GM23338 (cell line): Measurements from ENCODE around the gene RNF141. TPM values are rescaled to one million over a fixed set of nuclear protein-coding genes. Genes with fewer than 3 reads are reported as not detected.

Experiments used
- ATAC-seq: fragments of 200-7000 bp; cut with Tn5 transposase; 3 replicates; pipeline ENCODE4 v1.9.1; 2020
- DNase-seq: peaks from one replicate; pipeline ENCODE4 v3.0.0-alpha.2; 2015; ENCODE audit warnings: low spot score
- H2AFZ ChIP-seq: fragments of 200-600 bp; sonication (generic); 2 replicates; pipeline ENCODE4 v1.8.0; 2016; ENCODE audit warnings: antibody characterized with exemption, mild to moderate bottlenecking, moderate library complexity
- H3F3A ChIP-seq: fragments of 200-600 bp; sonication (generic); replicated peaks from 2 replicates; pipeline ENCODE4 v1.8.0; 2017; ENCODE audit warnings: antibody characterized with exemption, mixed run types, low read depth
- H3K27ac ChIP-seq: fragments of 200-600 bp; sonication (generic); 2 replicates; pipeline ENCODE4 v1.6.1; 2016; ENCODE audit warnings: low read depth
- H3K27me3 ChIP-seq: fragments of 200-600 bp; sonication (generic); 2 replicates; pipeline ENCODE4 v1.8.0; 2016; ENCODE audit warnings: mild to moderate bottlenecking, mixed run types, moderate library complexity; ENCODE audit not compliant: insufficient read depth
- H3K36me3 ChIP-seq: fragments of 200-600 bp; sonication (generic); 2 replicates; pipeline ENCODE4 v1.8.0; 2016; ENCODE audit warnings: mild to moderate bottlenecking; ENCODE audit not compliant: insufficient read depth
- H3K4me1 ChIP-seq: fragments of 200-600 bp; sonication (generic); 2 replicates; pipeline ENCODE4 v1.8.0; 2016; ENCODE audit warnings: mild to moderate bottlenecking, moderate library complexity; ENCODE audit not compliant: insufficient read depth
- H3K4me2 ChIP-seq: fragments of 200-600 bp; sonication (generic); 2 replicates; pipeline ENCODE4 v1.7.1; 2017; ENCODE audit warnings: mixed run types
- H3K4me3 ChIP-seq: fragments of 200-600 bp; sonication (generic); 2 replicates; pipeline ENCODE4 v1.6.1; 2016; ENCODE audit warnings: mixed run types
- H3K79me2 ChIP-seq: fragments of 200-600 bp; sonication (generic); replicated peaks from 2 replicates; pipeline ENCODE4 v1.8.0; 2017; ENCODE audit warnings: mild to moderate bottlenecking; ENCODE audit not compliant: insufficient read depth
- H3K9me2 ChIP-seq: fragments of 200-600 bp; sonication (generic); 2 replicates; pipeline ENCODE4 v1.8.0; 2017; ENCODE audit not compliant: insufficient read depth
- H4K20me1 ChIP-seq: fragments of 200-600 bp; sonication (generic); replicated peaks from 2 replicates; pipeline ENCODE4 v1.8.0; 2017; ENCODE audit warnings: mild to moderate bottlenecking; ENCODE audit not compliant: insufficient read depth
- H3K27ac Mint-ChIP-seq: 2 replicates; pipeline ENCODE4 v1.8.0; 2020; ENCODE audit warnings: inconsistent platforms, mild to moderate bottlenecking, moderate library complexity, mixed read lengths
- H3K27me3 Mint-ChIP-seq: 3 replicates; pipeline ENCODE4 v1.8.0; 2022; ENCODE audit warnings: low read depth, mild to moderate bottlenecking, moderate library complexity, mixed read lengths, inconsistent platforms; ENCODE audit not compliant: insufficient read depth, poor library complexity
- H3K36me3 Mint-ChIP-seq: 3 replicates; pipeline ENCODE4 v1.8.0; 2021; ENCODE audit warnings: low read depth, mild to moderate bottlenecking, inconsistent platforms, moderate library complexity, mixed read lengths
- H3K4me1 Mint-ChIP-seq: 3 replicates; pipeline ENCODE4 v1.8.0; 2020; ENCODE audit warnings: mild to moderate bottlenecking, inconsistent platforms, mixed read lengths
- H3K4me3 Mint-ChIP-seq: 3 replicates; pipeline ENCODE4 v1.8.0; 2021; ENCODE audit warnings: moderate library complexity, mild to moderate bottlenecking, inconsistent platforms, mixed read lengths
- H3K9me3 Mint-ChIP-seq: 3 replicates; pipeline ENCODE4 v1.8.0; 2020; ENCODE audit warnings: moderate library complexity, mild to moderate bottlenecking, inconsistent platforms, mixed read lengths
- CREB1 ChIP-seq: fragments of 250-450 bp; sonication (Bioruptor Pico); IDR thresholded peaks from 2 replicates; pipeline ENCODE4 v1.5.0; 2020; ENCODE audit warnings: low read depth, mild to moderate bottlenecking, moderate library complexity
- EZH2 ChIP-seq: fragments of 200-600 bp; sonication (generic); IDR thresholded peaks from one replicate; pipeline ENCODE4 v1.8.0; 2017; ENCODE audit warnings: antibody characterized with exemption, mild to moderate bottlenecking, low read depth; ENCODE audit not compliant: unreplicated experiment
- EZH2phosphoT487 ChIP-seq: fragments of 200-600 bp; sonication (generic); IDR thresholded peaks from one replicate; pipeline ENCODE4 v1.8.1; 2018; ENCODE audit warnings: antibody characterized with exemption; ENCODE audit not compliant: unreplicated experiment
- JUNB ChIP-seq: IDR thresholded peaks from one replicate; pipeline ENCODE4 v1.6.1; 2016; ENCODE audit warnings: antibody characterized with exemption; ENCODE audit not compliant: unreplicated experiment
- NANOG ChIP-seq: IDR thresholded peaks from 2 replicates; pipeline ENCODE4 v1.6.1; 2016; ENCODE audit warnings: antibody characterized with exemption, borderline replicate concordance
- STAT1 ChIP-seq: IDR thresholded peaks from one replicate; pipeline ENCODE4 v1.6.1; 2016; ENCODE audit warnings: antibody characterized with exemption; ENCODE audit not compliant: unreplicated experiment
- ZNF114 ChIP-seq: fragments of 250-450 bp; sonication (Bioruptor Pico); IDR thresholded peaks from 2 replicates; pipeline ENCODE4 v1.5.0; 2020; ENCODE audit warnings: mild to moderate bottlenecking, moderate library complexity
- ZNF331 ChIP-seq: fragments of 250-450 bp; sonication (Bioruptor Pico); IDR thresholded peaks from 2 replicates; pipeline ENCODE4 v1.5.0; 2020; ENCODE audit warnings: low read depth, mild to moderate bottlenecking, moderate library complexity
- polyA plus RNA-seq: library from polyadenylated mRNA; unstranded; fragments of >200 nt; fragmentation: Nextera tagmentation; extraction: Ambion mirVana; gene quantifications from 2 replicates; pipeline ENCODE4 v1.2.1, GENCODE V29; 2016
- total RNA-seq: library from RNA; depleted of rRNA; stranded (reverse); fragments of >200 nt; shearing (Covaris generic); gene quantifications from 2 replicates; pipeline ENCODE4 v1.2.3, GENCODE V29; 2014
- TF ChIP-seq, protein P1 (sequence below): IDR thresholded peaks from one replicate; pipeline ENCODE4 v1.6.1; 2018; ENCODE audit warnings: antibody characterized with exemption; ENCODE audit not compliant: unreplicated experiment
- TF ChIP-seq, protein P2 (sequence below), 2 experiments: fragments of 200-600 bp in 1 of 2; sonication (generic) in 1 of 2; conservative IDR thresholded peaks; 2 replicates each; pipeline versions ENCODE4 v1.5.1 to v1.6.1; 2016 to 2017; ENCODE audit warnings: antibody characterized with exemption in 2 of 2, low read depth in 2 of 2, mild to moderate bottlenecking in 2 of 2, moderate library complexity in 1 of 2
- TF ChIP-seq, protein P3 (sequence below): fragments of 250-450 bp; sonication (Bioruptor Pico); IDR thresholded peaks from 2 replicates; pipeline ENCODE4 v1.5.0; 2020; ENCODE audit warnings: mild to moderate bottlenecking, moderate library complexity
- TF ChIP-seq, protein P4 (sequence below): IDR thresholded peaks from 2 replicates; pipeline ENCODE4 v1.6.1; 2016; ENCODE audit warnings: antibody characterized with exemption

The RNF141 gene
- total and polyA plus RNA-seq, 2 experiments from 2014 or later: 11.4 to 26.9 TPM

DNA sequence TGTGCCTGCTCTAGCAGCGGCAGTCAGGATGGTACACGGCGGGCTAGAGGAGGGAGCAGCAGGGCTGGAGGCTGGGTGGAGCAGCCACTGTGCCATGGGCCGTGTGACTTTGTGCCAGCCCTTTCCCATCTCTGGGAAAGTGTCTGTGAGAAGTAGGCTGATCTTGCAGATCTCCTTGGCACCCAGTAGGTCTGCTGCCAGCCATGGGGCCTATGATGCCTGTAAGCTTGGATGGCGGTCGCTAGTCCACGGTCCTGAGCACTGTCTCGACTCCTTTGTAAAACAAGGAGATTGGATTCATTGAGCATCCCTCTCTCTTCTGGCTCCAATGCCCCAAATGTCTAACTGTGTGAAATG lies 63.3 kb downstream of the RNF141 start:
- Mint-ChIP-seq H3K4me1 (peaks cover 14% of the 10 kb centered on the region; the same call in 2 of the 3 replicates), H3K27ac (no peak overlapping the region), H3K27me3 (peaks cover 2% of the 10 kb centered on the region), H3K36me3 (no peaks in the 10 kb centered on the region), H3K4me3 (no peak overlapping the region), H3K9me3 (no peaks in the 10 kb centered on the region)
- no peak overlapping the region for H3K27ac ChIP-seq
- no peaks in the 10 kb centered on the region for H3K4me1 ChIP-seq
- no peak overlapping the region for H3K4me3 ChIP-seq
- no peaks in the 10 kb centered on the region for H3K27me3 ChIP-seq
- H4K20me1 ChIP-seq: no peaks in the 10 kb centered on the region
- no peak for DNase-seq
- TF ChIP-seq EZH2 (no peak), EZH2phosphoT487 (no peak), ZNF331 (CRISPR knock-in tag) (no peak), STAT1 (no peak), NANOG (no peak), ZNF114 (CRISPR knock-in tag) (no peak), JUNB (no peak), CREB1 (CRISPR knock-in tag) (no peak)
- TF ChIP-seq, protein P1, sequence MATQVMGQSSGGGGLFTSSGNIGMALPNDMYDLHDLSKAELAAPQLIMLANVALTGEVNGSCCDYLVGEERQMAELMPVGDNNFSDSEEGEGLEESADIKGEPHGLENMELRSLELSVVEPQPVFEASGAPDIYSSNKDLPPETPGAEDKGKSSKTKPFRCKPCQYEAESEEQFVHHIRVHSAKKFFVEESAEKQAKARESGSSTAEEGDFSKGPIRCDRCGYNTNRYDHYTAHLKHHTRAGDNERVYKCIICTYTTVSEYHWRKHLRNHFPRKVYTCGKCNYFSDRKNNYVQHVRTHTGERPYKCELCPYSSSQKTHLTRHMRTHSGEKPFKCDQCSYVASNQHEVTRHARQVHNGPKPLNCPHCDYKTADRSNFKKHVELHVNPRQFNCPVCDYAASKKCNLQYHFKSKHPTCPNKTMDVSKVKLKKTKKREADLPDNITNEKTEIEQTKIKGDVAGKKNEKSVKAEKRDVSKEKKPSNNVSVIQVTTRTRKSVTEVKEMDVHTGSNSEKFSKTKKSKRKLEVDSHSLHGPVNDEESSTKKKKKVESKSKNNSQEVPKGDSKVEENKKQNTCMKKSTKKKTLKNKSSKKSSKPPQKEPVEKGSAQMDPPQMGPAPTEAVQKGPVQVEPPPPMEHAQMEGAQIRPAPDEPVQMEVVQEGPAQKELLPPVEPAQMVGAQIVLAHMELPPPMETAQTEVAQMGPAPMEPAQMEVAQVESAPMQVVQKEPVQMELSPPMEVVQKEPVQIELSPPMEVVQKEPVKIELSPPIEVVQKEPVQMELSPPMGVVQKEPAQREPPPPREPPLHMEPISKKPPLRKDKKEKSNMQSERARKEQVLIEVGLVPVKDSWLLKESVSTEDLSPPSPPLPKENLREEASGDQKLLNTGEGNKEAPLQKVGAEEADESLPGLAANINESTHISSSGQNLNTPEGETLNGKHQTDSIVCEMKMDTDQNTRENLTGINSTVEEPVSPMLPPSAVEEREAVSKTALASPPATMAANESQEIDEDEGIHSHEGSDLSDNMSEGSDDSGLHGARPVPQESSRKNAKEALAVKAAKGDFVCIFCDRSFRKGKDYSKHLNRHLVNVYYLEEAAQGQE: no peak
- TF ChIP-seq, protein P2, sequence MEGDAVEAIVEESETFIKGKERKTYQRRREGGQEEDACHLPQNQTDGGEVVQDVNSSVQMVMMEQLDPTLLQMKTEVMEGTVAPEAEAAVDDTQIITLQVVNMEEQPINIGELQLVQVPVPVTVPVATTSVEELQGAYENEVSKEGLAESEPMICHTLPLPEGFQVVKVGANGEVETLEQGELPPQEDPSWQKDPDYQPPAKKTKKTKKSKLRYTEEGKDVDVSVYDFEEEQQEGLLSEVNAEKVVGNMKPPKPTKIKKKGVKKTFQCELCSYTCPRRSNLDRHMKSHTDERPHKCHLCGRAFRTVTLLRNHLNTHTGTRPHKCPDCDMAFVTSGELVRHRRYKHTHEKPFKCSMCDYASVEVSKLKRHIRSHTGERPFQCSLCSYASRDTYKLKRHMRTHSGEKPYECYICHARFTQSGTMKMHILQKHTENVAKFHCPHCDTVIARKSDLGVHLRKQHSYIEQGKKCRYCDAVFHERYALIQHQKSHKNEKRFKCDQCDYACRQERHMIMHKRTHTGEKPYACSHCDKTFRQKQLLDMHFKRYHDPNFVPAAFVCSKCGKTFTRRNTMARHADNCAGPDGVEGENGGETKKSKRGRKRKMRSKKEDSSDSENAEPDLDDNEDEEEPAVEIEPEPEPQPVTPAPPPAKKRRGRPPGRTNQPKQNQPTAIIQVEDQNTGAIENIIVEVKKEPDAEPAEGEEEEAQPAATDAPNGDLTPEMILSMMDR (conservative IDR thresholded peaks at IDR 0.05; ENCODE audit: low read depth in 2 of 2): no peak
- TF ChIP-seq, protein P3, sequence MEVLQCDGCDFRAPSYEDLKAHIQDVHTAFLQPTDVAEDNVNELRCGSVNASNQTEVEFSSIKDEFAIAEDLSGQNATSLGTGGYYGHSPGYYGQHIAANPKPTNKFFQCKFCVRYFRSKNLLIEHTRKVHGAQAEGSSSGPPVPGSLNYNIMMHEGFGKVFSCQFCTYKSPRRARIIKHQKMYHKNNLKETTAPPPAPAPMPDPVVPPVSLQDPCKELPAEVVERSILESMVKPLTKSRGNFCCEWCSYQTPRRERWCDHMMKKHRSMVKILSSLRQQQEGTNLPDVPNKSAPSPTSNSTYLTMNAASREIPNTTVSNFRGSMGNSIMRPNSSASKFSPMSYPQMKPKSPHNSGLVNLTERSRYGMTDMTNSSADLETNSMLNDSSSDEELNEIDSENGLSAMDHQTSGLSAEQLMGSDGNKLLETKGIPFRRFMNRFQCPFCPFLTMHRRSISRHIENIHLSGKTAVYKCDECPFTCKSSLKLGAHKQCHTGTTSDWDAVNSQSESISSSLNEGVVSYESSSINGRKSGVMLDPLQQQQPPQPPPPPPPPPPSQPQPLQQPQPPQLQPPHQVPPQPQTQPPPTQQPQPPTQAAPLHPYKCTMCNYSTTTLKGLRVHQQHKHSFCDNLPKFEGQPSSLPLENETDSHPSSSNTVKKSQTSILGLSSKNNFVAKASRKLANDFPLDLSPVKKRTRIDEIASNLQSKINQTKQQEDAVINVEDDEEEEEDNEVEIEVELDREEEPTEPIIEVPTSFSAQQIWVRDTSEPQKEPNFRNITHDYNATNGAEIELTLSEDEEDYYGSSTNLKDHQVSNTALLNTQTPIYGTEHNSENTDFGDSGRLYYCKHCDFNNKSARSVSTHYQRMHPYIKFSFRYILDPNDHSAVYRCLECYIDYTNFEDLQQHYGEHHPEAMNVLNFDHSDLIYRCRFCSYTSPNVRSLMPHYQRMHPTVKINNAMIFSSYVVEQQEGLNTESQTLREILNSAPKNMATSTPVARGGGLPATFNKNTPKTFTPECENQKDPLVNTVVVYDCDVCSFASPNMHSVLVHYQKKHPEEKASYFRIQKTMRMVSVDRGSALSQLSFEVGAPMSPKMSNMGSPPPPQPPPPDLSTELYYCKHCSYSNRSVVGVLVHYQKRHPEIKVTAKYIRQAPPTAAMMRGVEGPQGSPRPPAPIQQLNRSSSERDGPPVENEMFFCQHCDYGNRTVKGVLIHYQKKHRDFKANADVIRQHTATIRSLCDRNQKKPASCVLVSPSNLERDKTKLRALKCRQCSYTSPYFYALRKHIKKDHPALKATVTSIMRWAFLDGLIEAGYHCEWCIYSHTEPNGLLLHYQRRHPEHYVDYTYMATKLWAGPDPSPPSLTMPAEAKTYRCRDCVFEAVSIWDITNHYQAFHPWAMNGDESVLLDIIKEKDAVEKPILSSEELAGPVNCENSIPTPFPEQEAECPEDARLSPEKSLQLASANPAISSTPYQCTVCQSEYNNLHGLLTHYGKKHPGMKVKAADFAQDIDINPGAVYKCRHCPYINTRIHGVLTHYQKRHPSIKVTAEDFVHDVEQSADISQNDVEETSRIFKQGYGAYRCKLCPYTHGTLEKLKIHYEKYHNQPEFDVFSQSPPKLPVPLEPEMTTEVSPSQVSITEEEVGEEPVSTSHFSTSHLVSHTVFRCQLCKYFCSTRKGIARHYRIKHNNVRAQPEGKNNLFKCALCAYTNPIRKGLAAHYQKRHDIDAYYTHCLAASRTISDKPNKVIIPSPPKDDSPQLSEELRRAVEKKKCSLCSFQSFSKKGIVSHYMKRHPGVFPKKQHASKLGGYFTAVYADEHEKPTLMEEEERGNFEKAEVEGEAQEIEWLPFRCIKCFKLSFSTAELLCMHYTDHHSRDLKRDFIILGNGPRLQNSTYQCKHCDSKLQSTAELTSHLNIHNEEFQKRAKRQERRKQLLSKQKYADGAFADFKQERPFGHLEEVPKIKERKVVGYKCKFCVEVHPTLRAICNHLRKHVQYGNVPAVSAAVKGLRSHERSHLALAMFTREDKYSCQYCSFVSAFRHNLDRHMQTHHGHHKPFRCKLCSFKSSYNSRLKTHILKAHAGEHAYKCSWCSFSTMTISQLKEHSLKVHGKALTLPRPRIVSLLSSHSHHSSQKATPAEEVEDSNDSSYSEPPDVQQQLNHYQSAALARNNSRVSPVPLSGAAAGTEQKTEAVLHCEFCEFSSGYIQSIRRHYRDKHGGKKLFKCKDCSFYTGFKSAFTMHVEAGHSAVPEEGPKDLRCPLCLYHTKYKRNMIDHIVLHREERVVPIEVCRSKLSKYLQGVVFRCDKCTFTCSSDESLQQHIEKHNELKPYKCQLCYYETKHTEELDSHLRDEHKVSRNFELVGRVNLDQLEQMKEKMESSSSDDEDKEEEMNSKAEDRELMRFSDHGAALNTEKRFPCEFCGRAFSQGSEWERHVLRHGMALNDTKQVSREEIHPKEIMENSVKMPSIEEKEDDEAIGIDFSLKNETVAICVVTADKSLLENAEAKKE (CRISPR knock-in tag): no peak
- TF ChIP-seq, protein P4, sequence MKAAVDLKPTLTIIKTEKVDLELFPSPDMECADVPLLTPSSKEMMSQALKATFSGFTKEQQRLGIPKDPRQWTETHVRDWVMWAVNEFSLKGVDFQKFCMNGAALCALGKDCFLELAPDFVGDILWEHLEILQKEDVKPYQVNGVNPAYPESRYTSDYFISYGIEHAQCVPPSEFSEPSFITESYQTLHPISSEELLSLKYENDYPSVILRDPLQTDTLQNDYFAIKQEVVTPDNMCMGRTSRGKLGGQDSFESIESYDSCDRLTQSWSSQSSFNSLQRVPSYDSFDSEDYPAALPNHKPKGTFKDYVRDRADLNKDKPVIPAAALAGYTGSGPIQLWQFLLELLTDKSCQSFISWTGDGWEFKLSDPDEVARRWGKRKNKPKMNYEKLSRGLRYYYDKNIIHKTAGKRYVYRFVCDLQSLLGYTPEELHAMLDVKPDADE: no peak
- H2AFZ ChIP-seq: no peak overlapping the region
- H3K79me2 ChIP-seq: no peaks in the 10 kb centered on the region
- no peak overlapping the region for H3K4me2 ChIP-seq
- H3K36me3 ChIP-seq: no peaks in the 10 kb centered on the region
- no peaks in the 10 kb centered on the region for H3K9me2 ChIP-seq
- ATAC-seq: no peak
- no peaks in the 10 kb centered on the region for H3F3A ChIP-seq
